CD14-positive monocyte (primary cell): ENCODE measurements around the gene CDC42BPG. TPM values are rescaled to one million over a fixed set of nuclear protein-coding genes. Genes with fewer than 3 reads are reported as not detected.

Experiments used
- DNase-seq, 3 donors: peaks; one replicate each; pipeline ENCODE4 v3.0.0-alpha.2; 2011 to 2022
- H2AFZ ChIP-seq: 2 replicates; pipeline ENCODE4 v1.6.0; 2012; ENCODE audit warnings: mild to moderate bottlenecking, low read depth, low read length, inconsistent platforms; ENCODE audit not compliant: insufficient read depth, poor library complexity, severe bottlenecking
- H3K27ac ChIP-seq, 2 donors: 1 replicate in 1 of 2; 2 replicates in 1 of 2; pipeline ENCODE4 v1.5.1; 2012 to 2013; ENCODE audit warnings: low read length in 2 of 2, control low read depth in 1 of 2, inconsistent platforms in 1 of 2, low read depth in 1 of 2, mild to moderate bottlenecking in 1 of 2
- H3K27me3 ChIP-seq, 2 donors: one replicate each; pipeline versions ENCODE4 v1.6.0 to v1.6.1; 2011 to 2013; ENCODE audit warnings: low read length in 2 of 2; ENCODE audit not compliant: control insufficient read depth in 2 of 2, insufficient read depth in 2 of 2
- H3K36me3 ChIP-seq, 2 donors: replicated peaks in 1 of 2; 1 replicate in 1 of 2; 2 replicates in 1 of 2; pipeline versions ENCODE4 v1.5.1 to v1.6.1; 2012 to 2013; ENCODE audit warnings: low read length in 2 of 2, control low read depth in 1 of 2, inconsistent platforms in 1 of 2, mild to moderate bottlenecking in 1 of 2; ENCODE audit not compliant: insufficient read depth in 2 of 2, control insufficient read depth in 1 of 2
- H3K4me1 ChIP-seq, 2 donors: 1 replicate in 1 of 2; 2 replicates in 1 of 2; pipeline versions ENCODE4 v1.5.1 to v1.6.1; 2012 to 2013; ENCODE audit warnings: low read length in 2 of 2, control low read depth in 1 of 2, inconsistent platforms in 1 of 2, mild to moderate bottlenecking in 1 of 2, moderate library complexity in 1 of 2; ENCODE audit not compliant: insufficient read depth in 2 of 2, control insufficient read depth in 1 of 2
- H3K4me2 ChIP-seq: replicated peaks from 2 replicates; pipeline ENCODE3; 2012; ENCODE audit warnings: low read length, moderate library complexity, mild to moderate bottlenecking; ENCODE audit not compliant: poor library complexity, severe bottlenecking; ENCODE audit errors: extremely low read depth
- H3K4me3 ChIP-seq, 3 experiments: fragments of 200-600 bp in 1 of 3; sonication (generic) in 1 of 3; replicated peaks in 1 of 3; 1 replicate in 2 of 3; 2 replicates in 1 of 3; pipeline ENCODE4 v1.5.1; 2011 to 2013; ENCODE audit warnings: low read length in 3 of 3, mild to moderate bottlenecking in 3 of 3, control low read depth in 2 of 3, low read depth in 2 of 3, inconsistent platforms in 1 of 3, moderate library complexity in 1 of 3
- H3K79me2 ChIP-seq: 2 replicates; pipeline ENCODE4 v1.6.0; 2012; ENCODE audit warnings: mild to moderate bottlenecking, control low read depth, inconsistent platforms, low read length, moderate library complexity; ENCODE audit not compliant: insufficient read depth
- H3K9ac ChIP-seq: 2 replicates; pipeline ENCODE4 v1.6.0; 2017; ENCODE audit warnings: low read length, mild to moderate bottlenecking; ENCODE audit not compliant: insufficient read depth, poor library complexity, severe bottlenecking
- H3K9me3 ChIP-seq, 2 donors: replicated peaks in 1 of 2; 1 replicate in 1 of 2; 2 replicates in 1 of 2; pipeline versions ENCODE4 v1.5.1 to v1.6.1; 2012 to 2013; ENCODE audit warnings: low read length in 2 of 2, control low read depth in 1 of 2; ENCODE audit not compliant: control insufficient read depth in 1 of 2, insufficient read depth in 1 of 2
- H4K20me1 ChIP-seq: 2 replicates; pipeline ENCODE4 v1.6.0; 2012; ENCODE audit warnings: mild to moderate bottlenecking, low read length, control low read depth, moderate library complexity; ENCODE audit not compliant: insufficient read depth
- H3K27ac Mint-ChIP-seq, 7 donors: one replicate each; pipeline ENCODE4 v1.8.0; 2020; ENCODE audit warnings: mild to moderate bottlenecking in 7 of 7, mixed read lengths in 7 of 7, moderate library complexity in 6 of 7, inconsistent platforms in 2 of 7
- H3K27me3 Mint-ChIP-seq, 3 donors: one replicate each; pipeline ENCODE4 v1.8.0; 2021 to 2022; ENCODE audit warnings: low read depth in 3 of 3, mild to moderate bottlenecking in 3 of 3, mixed read lengths in 3 of 3, moderate library complexity in 3 of 3, inconsistent platforms in 1 of 3
- H3K36me3 Mint-ChIP-seq, 2 donors: one replicate each; pipeline ENCODE4 v1.8.0; 2020; ENCODE audit warnings: mixed read lengths in 2 of 2, inconsistent platforms in 1 of 2, mild to moderate bottlenecking in 1 of 2
- H3K4me1 Mint-ChIP-seq: one replicate; pipeline ENCODE4 v1.8.0; 2020; ENCODE audit warnings: mild to moderate bottlenecking, mixed read lengths
- H3K4me3 Mint-ChIP-seq, 2 donors: one replicate each; pipeline ENCODE4 v1.8.0; 2020; ENCODE audit warnings: mild to moderate bottlenecking in 2 of 2, mixed read lengths in 2 of 2, moderate library complexity in 1 of 2
- H3K9me3 Mint-ChIP-seq, 7 donors: one replicate each; pipeline ENCODE4 v1.8.0; 2020 to 2022; ENCODE audit warnings: mixed read lengths in 7 of 7, mild to moderate bottlenecking in 6 of 7, moderate library complexity in 6 of 7, inconsistent platforms in 2 of 7
- CTCF ChIP-seq: fragments of 200-600 bp; IDR thresholded peaks from one replicate; pipeline ENCODE4 v1.8.0; 2022; ENCODE audit warnings: antibody characterized with exemption, mild to moderate bottlenecking
- WGBS: methylation state at CpG from one replicate; pipeline ENCODE4 v1.1.5; 2013; ENCODE audit warnings: missing lambda C conversion rate; ENCODE audit not compliant: insufficient coverage; 5-methylcytosine and 5-hydroxymethylcytosine counted together
- intact Hi-C, 2 donors: fragments of 100-400 bp; cut with micrococcal nuclease; formaldehyde crosslinking; loops; one replicate each; pipeline versions ENCODE4 v1.15.0 to v1.15.1; 2023
- polyA plus RNA-seq, 3 donors: library from polyadenylated mRNA; depleted of rRNA in 1 of 3; unstranded in 2 of 3; stranded (reverse) in 1 of 3; fragments of 300-500 nt in 2 of 3; fragments of >200 nt in 1 of 3; fragmentation: Illumina TruSeq in 2 of 3; gene quantifications; 1 replicate in 2 of 3; 2 replicates in 1 of 3; pipeline ENCODE4 v1.2.3, GENCODE V29; 2012 to 2021

CDC42BPG gene
- polyA plus RNA-seq, 3 donors = 0.23 TPM; not detected in 2

- WGBS = 17% methylated on average over 8 of the region's 15 CpGs
- peaks cover 40 to 42% of the 10 kb centered on the region in 2 donors for H3K36me3 ChIP-seq
- intact Hi-C loops = loop anchor here in 1 of 2 donors (10.0 kb wide), 1 partner anchor 57 kb away; the partner anchor contains the start of gene CDC42BPG
- no peaks in the 10 kb centered on the region for H3K79me2 ChIP-seq
- H3K27me3 ChIP-seq = no peaks in the 10 kb centered on the region
- no peaks in the 10 kb centered on the region for H4K20me1 ChIP-seq
- H3K9me3 ChIP-seq = no peaks in the 10 kb centered on the region
- Mint-ChIP-seq H3K4me3 (no peak overlapping the region), H3K36me3 (peaks cover 29 to 34% of the 10 kb centered on the region in 2 donors), H3K27me3 (no peaks in the 10 kb centered on the region), H3K4me1 (no peaks in the 10 kb centered on the region), H3K9me3 (no peaks in the 10 kb centered on the region), H3K27ac (peak overlapping the region in 3 of 7 donors; percentile 46 to 53 (median 50))
- peak; percentile 46 to 60 (median 54) for DNase-seq
- no peak overlapping the region for H3K9ac ChIP-seq
- no peak overlapping the region for H3K27ac ChIP-seq
- no peaks in the 10 kb centered on the region for H3K4me1 ChIP-seq
- peak; percentile 82 for TF ChIP-seq CTCF
- H2AFZ ChIP-seq = no peak overlapping the region
- no peak overlapping the region for H3K4me2 ChIP-seq
- no peak overlapping the region for H3K4me3 ChIP-seq
These were observed 56.7 kb downstream of the CDC42BPG start for GRCh38 chr11:64787526-64788320.

DNA sequence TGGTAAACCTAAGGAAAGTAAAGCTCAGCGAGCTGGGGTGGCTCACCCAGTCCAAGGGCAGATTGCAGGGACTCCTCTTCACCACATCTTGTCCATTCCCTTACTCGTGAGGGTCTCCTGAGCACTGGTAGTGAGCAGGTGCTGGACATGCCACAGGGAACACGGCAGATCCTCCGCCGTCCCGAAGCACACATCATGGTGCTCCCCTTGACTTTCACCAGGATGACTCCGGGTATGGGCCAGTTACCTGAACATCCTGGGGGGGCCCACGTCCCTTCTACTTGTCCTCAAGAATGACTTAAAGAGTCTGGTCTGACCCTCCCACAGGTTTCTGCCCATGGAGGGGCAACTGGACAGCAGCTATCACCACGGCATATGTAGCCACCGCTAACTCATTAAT is 58.1 kb downstream of the CDC42BPG start:
- Mint-ChIP-seq H3K4me1 (no peaks in the 10 kb centered on the region), H3K4me3 (no peak overlapping the region), H3K27me3 (no peaks in the 10 kb centered on the region), H3K9me3 (no peaks in the 10 kb centered on the region), H3K27ac (no peak overlapping the region), H3K36me3 (peaks cover 20 to 26% of the 10 kb centered on the region in 2 donors)
- Histone ChIP-seq H2AFZ (no peak overlapping the region), H3K9me3 (no peaks in the 10 kb centered on the region), H4K20me1 (no peaks in the 10 kb centered on the region), H3K36me3 (peaks cover 28 to 29% of the 10 kb centered on the region in 2 donors), H3K27ac (no peak overlapping the region), H3K27me3 (no peaks in the 10 kb centered on the region), H3K79me2 (no peaks in the 10 kb centered on the region), H3K4me2 (no peak overlapping the region), H3K4me1 (no peaks in the 10 kb centered on the region), H3K4me3 (no peak overlapping the region), H3K9ac (no peak overlapping the region)
- intact Hi-C loops = loop anchor here in 1 of 2 donors (10.0 kb wide), 1 partner anchor 58 kb away; the partner anchor contains the start of gene CDC42BPG
- DNase-seq = no peak
- WGBS = 98% methylated on average over 5 of the region's 10 CpGs
- TF ChIP-seq CTCF = no peak
